B cell (primary cell): ENCODE data around the gene RAB31. TPM values are rescaled to one million over a fixed set of nuclear protein-coding genes. Genes with fewer than 3 reads are reported as not detected.

Experiments
- ATAC-seq: fragments of 200-7000 bp; cut with Tn5 transposase; one replicate; pipeline ENCODE4 v1.10.0; 2021; ENCODE audit warnings: low read depth, mild to moderate bottlenecking, moderate number of reproducible peaks, moderate library complexity
- CTCF ChIA-PET: fragments of 350-600 bp; sonication (Branson Sonifier 250); formaldehyde crosslinking; loops from one replicate; lab custom pipeline; 2021; ENCODE audit warnings: antibody characterized with exemption, inconsistent platforms; lab: Charles Lee
- POLR2A ChIA-PET: fragments of 350-600 bp; sonication (Branson Sonifier 250); formaldehyde crosslinking; loops from one replicate; lab custom pipeline; 2021; ENCODE audit warnings: antibody characterized with exemption; lab: Charles Lee
- DNase-seq: peaks from one replicate; pipeline ENCODE4 v3.0.0; 2013
- H2AFZ ChIP-seq: 2 replicates; pipeline ENCODE4 v1.6.1; 2012; ENCODE audit warnings: mild to moderate bottlenecking, low read depth, low read length; ENCODE audit not compliant: insufficient read depth, poor library complexity, severe bottlenecking
- H3K27ac ChIP-seq, 2 donors: 1 replicate in 1 of 2; 2 replicates in 1 of 2; pipeline ENCODE4 v1.5.1; 2012 to 2013; ENCODE audit warnings: low read length in 2 of 2, mild to moderate bottlenecking in 2 of 2, moderate library complexity in 1 of 2
- H3K27me3 ChIP-seq, 4 experiments: fragments of 200-600 bp in 1 of 4; sonication (generic) in 1 of 4; replicated peaks in 1 of 4; 1 replicate in 2 of 4; 2 replicates in 2 of 4; pipeline versions ENCODE4 v1.6.1 to v1.7.0; 2013 to 2016; ENCODE audit warnings: low read length in 3 of 4, mild to moderate bottlenecking in 2 of 4, mixed read lengths in 1 of 4, moderate library complexity in 1 of 4; ENCODE audit not compliant: insufficient read depth in 4 of 4, control insufficient read depth in 3 of 4; ENCODE audit errors: control extremely low read depth in 1 of 4
- H3K36me3 ChIP-seq, 2 experiments: replicated peaks in 1 of 2; 1 replicate in 1 of 2; 2 replicates in 1 of 2; pipeline versions ENCODE4 v1.6.1 to v1.7.1; 2013; ENCODE audit warnings: low read length in 1 of 2; ENCODE audit not compliant: insufficient read depth in 2 of 2, control insufficient read depth in 1 of 2; ENCODE audit errors: control extremely low read depth in 1 of 2, extremely low read depth in 1 of 2
- H3K4me1 ChIP-seq, 2 donors: fragments of 200-600 bp in 1 of 2; sonication (generic) in 1 of 2; 1 replicate in 1 of 2; 2 replicates in 1 of 2; pipeline versions ENCODE4 v1.5.1 to v1.6.1; 2013 to 2017; ENCODE audit warnings: low read length in 2 of 2; ENCODE audit not compliant: control insufficient read depth in 2 of 2, insufficient read depth in 2 of 2
- H3K4me2 ChIP-seq: replicated peaks from 2 replicates; pipeline ENCODE3; 2012; ENCODE audit warnings: mild to moderate bottlenecking, low read depth, low read length; ENCODE audit not compliant: poor library complexity, severe bottlenecking
- H3K4me3 ChIP-seq, 5 experiments: fragments of 200-600 bp in 1 of 5; sonication (generic) in 1 of 5; 1 replicate in 3 of 5; 2 replicates in 2 of 5; pipeline versions ENCODE4 v1.5.1 to v1.7.0; 2011 to 2016; ENCODE audit warnings: low read length in 4 of 5, mild to moderate bottlenecking in 4 of 5, low read depth in 2 of 5, control low read depth in 1 of 5, moderate library complexity in 1 of 5; ENCODE audit not compliant: insufficient read depth in 1 of 5; ENCODE audit errors: control extremely low read depth in 1 of 5, extremely low read depth in 1 of 5
- H3K79me2 ChIP-seq: fragments of 200-600 bp; sonication (generic); one replicate; pipeline ENCODE4 v1.6.0; 2016; ENCODE audit warnings: low read length; ENCODE audit not compliant: control insufficient read depth, insufficient read depth
- H3K9ac ChIP-seq: fragments of 200-600 bp; sonication (generic); 2 replicates; pipeline ENCODE4 v1.6.1; 2017; ENCODE audit warnings: mild to moderate bottlenecking, low read length, moderate library complexity
- H3K9me3 ChIP-seq, 3 donors: one replicate each; pipeline versions ENCODE4 v1.6.1 to v1.7.1; 2013; ENCODE audit warnings: low read length in 2 of 3; ENCODE audit not compliant: control insufficient read depth in 2 of 3, insufficient read depth in 1 of 3; ENCODE audit errors: control extremely low read depth in 1 of 3
- H4K20me1 ChIP-seq: 2 replicates; pipeline ENCODE4 v1.6.0; 2012; ENCODE audit warnings: mild to moderate bottlenecking, low read length; ENCODE audit not compliant: insufficient read depth, control insufficient read depth, poor library complexity, severe bottlenecking
- H3K27ac Mint-ChIP-seq: one replicate; pipeline ENCODE4 v1.8.0; 2021; ENCODE audit warnings: mixed read lengths
- H3K27me3 Mint-ChIP-seq: one replicate; pipeline ENCODE4 v1.8.0; 2021; ENCODE audit warnings: mixed read lengths
- H3K4me1 Mint-ChIP-seq: one replicate; pipeline ENCODE4 v1.8.0; 2021; ENCODE audit warnings: mixed read lengths
- H3K4me3 Mint-ChIP-seq: one replicate; pipeline ENCODE4 v1.8.0; 2021; ENCODE audit warnings: mixed read lengths
- H3K9me3 Mint-ChIP-seq: one replicate; pipeline ENCODE4 v1.8.0; 2022; ENCODE audit warnings: mixed read lengths; ENCODE audit not compliant: insufficient read depth
- CTCF ChIP-seq: fragments of 200-600 bp; IDR thresholded peaks from one replicate; pipeline ENCODE4 v1.8.0; 2022; ENCODE audit warnings: antibody characterized with exemption, mild to moderate bottlenecking
- EZH2 ChIP-seq: IDR thresholded peaks from 2 replicates; pipeline ENCODE4 v1.6.1; 2012; ENCODE audit warnings: borderline replicate concordance, low read depth, mild to moderate bottlenecking, moderate library complexity, low read length; ENCODE audit not compliant: insufficient read depth, poor library complexity, severe bottlenecking
- WGBS: methylation state at CpG from one replicate; pipeline ENCODE4 v1.1.5; 2013; ENCODE audit warnings: missing lambda C conversion rate; ENCODE audit not compliant: insufficient coverage; 5-methylcytosine and 5-hydroxymethylcytosine counted together
- intact Hi-C: fragments of 100-400 bp; cut with micrococcal nuclease; formaldehyde crosslinking; loops from one replicate; pipeline ENCODE4 v1.10.0; 2022
- polyA plus RNA-seq: library from polyadenylated mRNA; depleted of rRNA; stranded (reverse); fragments of >200 nt; gene quantifications from 2 replicates; pipeline ENCODE4 v1.2.3, GENCODE V29; 2012
- total RNA-seq, 2 donors: library from RNA; stranded (reverse); fragments of 120-200 nt in 1 of 2; gene quantifications; 1 replicate in 1 of 2; 2 replicates in 1 of 2; pipeline versions ENCODE4 v1.2.3 to v1.2.4, GENCODE V29; 2013 to 2022

The RAB31 gene
- total and polyA plus RNA-seq, 2 donors (not counting 1 experiment from before 2014, with no cell fraction given) = 15.5 to 44.6 TPM

GRCh38 chr18:9741406-9741792, 33.3 kb downstream of the RAB31 start:
- Histone ChIP-seq H3K27ac (no peak overlapping the region), H3K79me2 (peaks cover 5% of the 10 kb centered on the region), H3K4me3 (no peak overlapping the region), H3K36me3 (peaks cover 0 to 5% of the 10 kb centered on the region in 2 experiments), H3K9ac (no peak overlapping the region), H4K20me1 (peaks cover 18% of the 10 kb centered on the region), H2AFZ (no peak overlapping the region), H3K9me3 (peaks cover 0 to 8% (median 0%) of the 10 kb centered on the region in 3 donors), H3K4me2 (no peak overlapping the region), H3K27me3 (peaks cover 0 to 3% (median 0%) of the 10 kb centered on the region in 4 experiments), H3K4me1 (peaks cover 0 to 6% of the 10 kb centered on the region in 2 donors)
- ChIA-PET CTCF (no interaction called here), POLR2A (no interaction called here)
- TF ChIP-seq CTCF (no peak), EZH2 (no peak)
- no peaks in the 10 kb centered on the region for H3K9me3 Mint-ChIP-seq
- 94% methylated on average over 6 of the region's 6 CpGs for WGBS
- DNase-seq (no peak), ATAC-seq (no peak)
- no peaks in the 10 kb centered on the region for H3K27me3 Mint-ChIP-seq
- intact Hi-C loops = no loop called here
- H3K4me1 Mint-ChIP-seq = peaks cover 9% of the 10 kb centered on the region
- no peak overlapping the region for H3K27ac Mint-ChIP-seq
- H3K4me3 Mint-ChIP-seq = no peak overlapping the region

GRCh38 chr18:9741793-9742523, 33.9 kb downstream of the RAB31 start:
- Mint-ChIP-seq H3K4me3 (no peak overlapping the region), H3K4me1 (peaks cover 8% of the 10 kb centered on the region), H3K27me3 (no peaks in the 10 kb centered on the region), H3K9me3 (no peaks in the 10 kb centered on the region), H3K27ac (no peak overlapping the region)
- Histone ChIP-seq H3K9ac (no peak overlapping the region), H3K36me3 (peaks cover 0 to 5% of the 10 kb centered on the region in 2 experiments), H3K79me2 (peaks cover 4% of the 10 kb centered on the region), H3K4me1 (peaks cover 0 to 6% of the 10 kb centered on the region in 2 donors), H3K9me3 (peaks cover 0 to 8% (median 0%) of the 10 kb centered on the region in 3 donors), H3K27ac (no peak overlapping the region), H3K4me3 (no peak overlapping the region), H3K27me3 (peaks cover 0 to 3% (median 0%) of the 10 kb centered on the region in 4 experiments), H2AFZ (no peak overlapping the region), H3K4me2 (no peak overlapping the region), H4K20me1 (peaks cover 18% of the 10 kb centered on the region)
- no peak for ATAC-seq
- TF ChIP-seq CTCF = no peak
- TF ChIP-seq EZH2 = no peak
- ChIA-PET CTCF (no interaction called here), POLR2A (no interaction called here)
- intact Hi-C loops = no loop called here
- DNase-seq = no peak
- WGBS = 96% methylated on average over 15 of the region's 20 CpGs
